CD4-positive, alpha-beta T cell treated with Interleukin-17A for 1 hour (primary cell): Measurements from ENCODE around the gene ACP2.
"Not testable (repeated sequence)": the region's sequence is repeated elsewhere in the genome, so short reads cannot be mapped to it uniquely, and the experiment has no call there.

Experiments used
- DNase-seq: peaks from one replicate; pipeline ENCODE4 v3.0.0-alpha.2; 2020

ACP2 gene

DNA sequence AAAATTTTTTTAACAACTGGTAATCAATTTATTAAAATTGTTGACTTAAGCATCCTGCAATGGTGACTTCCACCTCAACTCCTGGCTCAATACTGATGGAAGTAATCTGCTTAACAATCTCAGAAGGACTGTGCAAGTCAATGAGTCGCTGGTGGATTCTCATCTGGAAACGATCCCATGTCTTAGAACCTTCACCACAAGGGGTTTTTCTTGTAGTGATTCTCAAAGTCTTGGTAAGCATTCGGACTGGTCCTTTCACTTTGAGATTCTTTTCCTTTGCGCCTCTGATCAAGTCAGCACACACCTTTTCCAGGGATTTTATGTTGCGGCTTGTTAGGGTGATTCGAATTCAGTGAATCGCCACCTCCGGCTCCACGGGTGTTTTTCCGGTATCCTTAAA is 57.5 kb downstream of the ACP2 start:
- not testable (repeated sequence) for DNase-seq
